ELF-1 (cell line): ENCODE data around the gene NMNAT1.
"Not testable (repeated sequence)": the region's sequence is repeated elsewhere in the genome, so short reads cannot be mapped to it uniquely, and the experiment has no call there.

ENCODE experiments used
- DNase-seq: peaks from one replicate; pipeline ENCODE4 v3.0.0-alpha.2; 2016; ENCODE audit warnings: low read depth, low spot score

Gene NMNAT1

DNA sequence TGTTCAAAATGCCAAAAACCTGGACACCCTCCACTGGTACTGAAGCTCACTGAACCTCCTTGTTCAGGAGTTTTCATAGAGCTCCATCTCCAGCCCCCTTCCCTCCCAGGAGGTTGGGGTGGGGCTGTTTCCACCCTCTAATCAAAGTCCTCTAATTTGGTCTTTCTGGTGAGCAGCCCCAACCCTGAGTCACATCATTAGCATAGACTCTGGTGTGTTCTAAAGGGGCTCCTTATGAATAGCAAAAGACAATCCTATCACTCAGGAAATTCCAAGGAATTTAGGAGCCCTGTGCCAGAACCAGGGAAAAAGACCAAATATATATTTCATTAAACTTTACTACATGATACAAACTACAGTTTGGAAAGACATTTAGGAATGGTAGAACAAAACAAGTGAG is 76.3 kb downstream of the NMNAT1 start:
- no peak for DNase-seq

DNA sequence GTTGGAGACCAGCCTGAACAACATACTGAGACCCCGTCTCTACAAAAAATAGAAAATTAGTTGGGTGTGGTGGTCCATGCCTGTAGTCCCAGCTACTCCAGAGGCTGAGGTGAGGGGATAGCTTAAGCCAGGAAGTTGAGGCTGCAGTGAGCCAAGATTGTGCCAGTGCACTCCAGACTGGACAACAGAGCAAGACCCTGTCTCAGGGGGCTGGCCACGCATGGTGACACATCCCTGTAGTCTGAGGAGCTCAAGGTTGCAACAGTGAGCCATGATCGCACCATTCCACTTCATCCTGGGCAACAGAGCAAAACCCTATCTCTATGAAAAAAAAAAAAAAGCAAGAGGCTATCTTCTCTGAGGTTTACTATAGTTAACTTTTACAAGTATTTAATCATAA is 76.8 kb downstream of the NMNAT1 start:
- DNase-seq: no peak

DNA sequence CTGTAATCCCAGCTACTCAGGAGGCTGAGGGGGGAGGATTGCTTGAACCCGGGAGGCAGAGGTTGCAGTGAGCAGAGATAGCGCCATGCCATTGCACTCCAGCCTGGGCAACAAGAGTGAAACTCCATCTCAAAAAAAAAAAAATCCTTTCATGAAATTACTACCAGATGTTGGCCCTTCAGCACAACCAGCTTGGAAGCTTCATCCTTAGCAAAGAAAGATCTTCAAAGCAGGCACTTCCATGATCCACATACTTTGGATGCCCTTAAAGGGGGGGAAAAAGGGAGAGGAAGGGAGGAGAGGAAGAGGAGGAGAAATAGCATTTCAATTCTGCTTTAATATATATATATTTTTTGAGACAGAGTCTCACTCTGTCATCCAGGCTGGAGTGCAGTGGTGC is 77.4 kb downstream of the NMNAT1 start:
- not testable (repeated sequence) for DNase-seq

DNA sequence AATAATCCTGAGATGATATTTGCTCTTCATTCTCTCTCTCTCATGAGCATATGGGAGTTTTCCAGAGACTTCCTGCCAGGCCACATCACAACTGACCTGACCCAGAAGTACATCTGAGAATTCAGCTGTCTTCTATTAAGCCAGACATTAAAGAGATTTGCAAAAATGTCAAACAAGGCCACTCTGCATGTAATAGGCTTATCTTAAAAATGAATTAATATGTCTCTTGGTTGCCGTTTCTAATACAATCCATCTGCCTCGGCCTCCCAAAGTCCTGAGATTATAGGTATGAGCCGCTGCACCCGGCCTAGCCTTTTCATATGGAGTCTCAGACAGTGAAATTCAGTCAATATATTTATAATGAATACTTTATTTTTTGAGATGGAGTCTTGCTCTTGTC is 78.7 kb downstream of the NMNAT1 start:
- DNase-seq: not testable (repeated sequence)

DNA sequence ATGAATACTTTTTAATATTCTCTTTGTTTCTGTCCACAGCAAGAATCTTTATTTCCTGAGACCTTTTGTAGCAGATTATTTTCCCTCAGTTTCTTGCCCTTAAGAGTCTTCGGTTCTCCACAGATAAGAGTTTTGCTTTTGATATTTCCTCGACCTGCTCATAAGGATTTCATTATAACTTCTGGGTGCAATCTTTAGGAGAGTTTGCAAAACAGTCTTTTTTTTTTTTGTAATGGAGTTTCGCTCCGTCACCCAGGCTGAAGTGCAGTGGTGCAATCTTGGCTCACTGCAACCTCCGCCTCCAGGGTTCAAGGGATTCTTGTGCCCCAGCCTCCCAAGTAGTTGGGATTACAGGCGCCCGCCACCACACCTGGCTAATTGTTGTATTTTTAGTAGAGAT is 79.4 kb downstream of the NMNAT1 start:
- no peak for DNase-seq

DNA sequence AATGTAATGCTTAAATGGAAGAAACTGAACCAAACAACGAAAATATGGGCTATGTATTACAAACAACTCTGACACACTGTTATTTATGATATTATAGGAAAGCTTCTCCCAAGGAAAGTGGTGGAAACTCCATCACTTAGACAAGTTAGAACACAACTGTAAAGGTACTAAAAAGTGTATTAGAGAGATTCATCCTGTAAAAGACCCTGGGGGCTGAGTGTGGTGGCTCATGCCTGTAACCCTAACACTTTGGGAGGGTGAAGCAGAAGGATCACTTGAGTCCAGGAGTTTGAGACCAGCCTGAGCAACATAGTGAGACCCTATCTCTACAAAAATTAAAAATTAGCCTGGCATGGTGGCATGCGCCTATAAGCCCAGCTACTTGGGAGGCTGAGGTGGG is 82.1 kb downstream of the NMNAT1 start:
- DNase-seq: no peak

DNA sequence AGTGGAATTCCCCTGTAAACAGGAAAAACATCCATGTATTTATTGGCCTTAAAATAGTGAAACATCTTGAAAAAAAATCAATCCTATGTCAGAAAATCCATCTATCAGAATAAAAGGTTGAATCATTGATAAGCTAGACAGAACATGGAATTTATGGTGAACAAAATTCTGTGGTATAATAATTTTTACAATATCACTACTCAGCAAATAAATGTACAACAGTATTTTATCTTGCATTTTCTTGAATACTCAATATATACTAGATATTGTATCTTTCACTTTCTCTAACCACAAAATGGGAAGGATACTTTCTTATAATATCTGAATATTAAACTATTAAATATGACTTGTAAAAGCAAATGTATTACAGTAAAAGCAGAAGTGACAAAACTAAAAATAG is 83.8 kb downstream of the NMNAT1 start:
- no peak for DNase-seq

DNA sequence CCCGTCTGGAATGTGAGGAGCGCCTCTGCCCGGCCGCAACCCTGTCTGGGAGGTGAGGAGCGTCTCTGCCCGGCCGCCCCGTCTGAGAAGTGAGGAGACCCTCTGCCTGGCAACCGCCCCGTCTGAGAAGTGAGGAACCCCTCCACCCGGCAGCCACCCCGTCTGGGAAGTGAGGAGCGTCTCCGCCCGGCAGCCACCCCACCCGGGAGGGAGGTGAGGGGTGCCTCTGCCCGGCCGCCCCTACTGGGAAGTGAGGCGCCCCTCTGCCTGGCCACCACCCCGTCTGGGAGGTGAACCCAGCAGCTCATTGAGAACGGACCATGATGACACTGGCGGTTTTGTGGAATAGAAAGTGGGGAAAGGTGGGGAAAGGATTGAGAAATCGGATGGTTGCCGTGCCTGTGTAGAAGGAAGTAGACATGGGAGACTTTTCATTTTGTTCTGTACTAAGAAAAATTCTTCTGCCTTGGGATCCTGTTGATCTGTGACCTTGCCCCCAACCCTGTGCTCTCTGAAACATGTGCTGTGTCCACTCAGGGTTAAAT is 85.8 kb downstream of the NMNAT1 start:
- DNase-seq: not testable (repeated sequence)

DNA sequence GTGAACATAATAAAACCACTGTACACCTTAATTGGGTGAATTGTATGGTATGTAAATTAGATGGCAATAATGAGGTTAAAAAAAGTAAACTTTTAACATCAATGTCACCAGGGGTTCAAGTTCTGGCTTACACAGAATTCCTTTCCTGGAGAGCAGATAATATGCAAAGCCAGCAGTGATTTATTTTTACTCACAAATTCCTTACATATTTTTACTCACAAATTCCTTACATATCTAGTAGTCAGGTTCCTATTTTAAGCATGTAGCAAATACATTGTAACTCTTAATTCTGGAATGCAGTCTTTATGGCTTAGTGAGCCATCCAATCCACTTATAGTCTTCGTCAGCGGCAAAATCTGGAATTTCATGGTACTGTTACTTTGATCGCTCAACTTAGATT is 88.2 kb downstream of the NMNAT1 start:
- no peak for DNase-seq

DNA sequence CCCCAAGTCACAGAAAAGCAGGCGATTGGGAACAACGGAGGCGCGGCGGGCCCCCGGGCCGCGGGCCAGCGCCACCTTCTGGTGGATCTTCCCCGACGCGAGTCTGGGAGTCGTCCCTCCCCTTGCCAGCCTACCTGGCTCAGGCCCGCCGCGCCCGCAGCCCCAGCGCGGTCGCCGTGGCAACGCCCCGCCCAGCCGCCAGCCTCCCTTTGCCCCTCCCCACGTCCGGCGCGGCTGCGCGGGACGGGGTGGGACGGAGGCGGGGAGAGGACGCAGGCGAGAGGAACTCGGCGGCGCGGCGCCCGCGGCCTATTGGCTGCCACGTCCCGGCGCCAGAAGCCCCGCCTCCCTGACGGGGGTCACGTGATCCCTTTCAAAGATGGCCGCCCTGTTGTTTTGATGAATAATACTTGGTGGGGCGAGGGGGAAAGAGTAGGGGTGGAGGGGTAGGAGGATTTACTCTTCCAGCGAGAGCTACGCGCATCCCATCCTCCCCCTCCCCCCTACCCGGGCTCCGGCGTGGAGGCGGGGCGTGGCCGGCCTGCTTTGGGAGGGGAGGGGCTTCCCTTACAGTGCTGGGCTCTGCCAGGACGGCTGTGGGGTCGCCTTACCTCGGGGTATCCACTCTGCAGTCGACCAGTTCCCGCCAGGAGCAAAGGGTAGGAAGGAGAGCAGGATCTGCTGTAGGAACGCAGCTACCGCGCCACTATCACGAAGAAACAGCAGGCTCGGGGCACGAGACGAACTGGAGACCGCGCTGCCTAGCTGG is 89.5 kb downstream of the NMNAT1 start, which contains the start of gene UBE4B:
Gene UBE4B (plus strand): TSS at position 369 of the 769 bp plus-strand sequence. CDS start 713 bp downstream, outside the sequence.
- peak; percentile 100 for DNase-seq

DNA sequence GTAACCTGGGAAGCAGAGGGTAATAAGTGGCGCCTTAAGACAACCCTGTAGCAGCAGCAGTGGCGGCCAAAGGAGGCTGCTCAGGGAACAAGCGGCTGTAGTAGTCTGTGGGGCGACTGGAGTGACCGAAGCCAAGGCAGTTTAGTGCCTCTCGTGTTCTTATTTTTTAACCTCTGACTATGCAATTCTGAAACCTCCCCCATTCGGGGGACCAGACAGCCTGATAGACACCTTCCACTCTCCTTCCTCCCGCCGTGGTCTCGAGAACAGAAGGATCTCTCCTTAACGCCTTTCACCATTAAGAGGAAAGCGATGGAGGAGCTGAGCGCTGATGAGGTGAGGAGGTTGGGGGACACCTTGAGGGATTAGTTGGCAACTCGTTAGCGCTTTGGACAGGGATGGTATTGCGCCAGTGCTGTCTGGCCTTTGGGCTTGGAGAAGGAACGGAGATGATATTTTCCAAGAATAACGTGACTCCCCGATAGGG is 90.1 kb downstream of the NMNAT1 start:
- DNase-seq: peak; percentile 68
